Measurements from ENCODE around the gene GAS7.

Gene GAS7

GRCh38 chr17:9917801-9918200 is 280.6 kb downstream of the GAS7 start:
- Histone ChIP-seq H3K4me2 (ENCODE audit: low read length) (no peak overlapping the region), H2AK5ac (ENCODE audit: low read length) (no peak overlapping the region), H4K12ac (ENCODE audit: low read depth, low read length) (no peak overlapping the region), H2BK120ac (ENCODE audit: insufficient read depth, low read length, poor library complexity) (no peak overlapping the region), H3K18ac (ENCODE audit: low read length) (no peak overlapping the region), H3K9ac (ENCODE audit: low read length) (no peak overlapping the region), H3K27me3 (ENCODE audit: insufficient read depth, low read length) (no peaks in the 10 kb centered on the region), H3K14ac (ENCODE audit: low read length) (no peak overlapping the region), H3K4ac (ENCODE audit: low read depth, low read length) (no peak overlapping the region), H3K79me2 (ENCODE audit: control insufficient read depth, insufficient read depth, low read length, poor library complexity) (no peaks in the 10 kb centered on the region), H3K36me3 (ENCODE audit: control insufficient read depth in 1 of 2, insufficient read depth in 2 of 2, low read length in 2 of 2) (peaks cover 34 to 49% of the 10 kb centered on the region in 2 experiments), H2AFZ (ENCODE audit: insufficient read depth, low read length, poor library complexity) (no peak overlapping the region), H3K23ac (ENCODE audit: low read length) (no peak overlapping the region), H3K4me1 (ENCODE audit: control insufficient read depth in 1 of 2, insufficient read depth in 2 of 2, low read length in 2 of 2) (no peaks in the 10 kb centered on the region), H2BK5ac (ENCODE audit: low read depth, low read length, poor library complexity) (no peak overlapping the region), H2BK12ac (ENCODE audit: low read length) (no peak overlapping the region), H3K27ac (ENCODE audit: low read depth, low read length) (no peak overlapping the region), H4K8ac (ENCODE audit: low read depth, low read length) (no peak overlapping the region), H3K4me3 (ENCODE audit: low read depth, low read length) (no peak overlapping the region), H4K91ac (ENCODE audit: low read depth, low read length) (no peak overlapping the region), H3K9me3 (ENCODE audit: insufficient read depth, low read depth, low read length) (no peaks in the 10 kb centered on the region), H3K79me1 (ENCODE audit: low read length) (no peaks in the 10 kb centered on the region)
- no CpG with 5 or more reads among the region's 19 CpGs for WGBS (ENCODE audit: extremely low coverage, insufficient coverage, insufficient read length)
- DNase-seq: no peak

- no peak overlapping the region for H3K9ac ChIP-seq (ENCODE audit: low read length)
- H4K91ac ChIP-seq (ENCODE audit: low read depth, low read length): no peak overlapping the region
- H3K4ac ChIP-seq (ENCODE audit: low read depth, low read length): no peak overlapping the region
- no peak overlapping the region for H3K4me2 ChIP-seq (ENCODE audit: low read length)
- H2BK5ac ChIP-seq (ENCODE audit: low read depth, low read length, poor library complexity): no peak overlapping the region
- H2AFZ ChIP-seq (ENCODE audit: insufficient read depth, low read length, poor library complexity): no peak overlapping the region
- H3K4me1 ChIP-seq (ENCODE audit: control insufficient read depth in 1 of 2, insufficient read depth in 2 of 2, low read length in 2 of 2): no peaks in the 10 kb centered on the region
- no peak overlapping the region for H3K4me3 ChIP-seq (ENCODE audit: low read depth, low read length)
- no peak overlapping the region for H2AK5ac ChIP-seq (ENCODE audit: low read length)
- H3K27ac ChIP-seq (ENCODE audit: low read depth, low read length): no peak overlapping the region
- no peak overlapping the region for H2BK120ac ChIP-seq (ENCODE audit: insufficient read depth, low read length, poor library complexity)
- H3K23ac ChIP-seq (ENCODE audit: low read length): no peak overlapping the region
- DNase-seq: no peak
- no peak overlapping the region for H3K18ac ChIP-seq (ENCODE audit: low read length)
- H4K12ac ChIP-seq (ENCODE audit: low read depth, low read length): no peak overlapping the region
- no peaks in the 10 kb centered on the region for H3K9me3 ChIP-seq (ENCODE audit: insufficient read depth, low read depth, low read length)
- no peaks in the 10 kb centered on the region for H3K27me3 ChIP-seq (ENCODE audit: insufficient read depth, low read length)
- peaks cover 34 to 53% of the 10 kb centered on the region in 2 experiments for H3K36me3 ChIP-seq (ENCODE audit: control insufficient read depth in 1 of 2, insufficient read depth in 2 of 2, low read length in 2 of 2)
- no peak overlapping the region for H2BK12ac ChIP-seq (ENCODE audit: low read length)
- H3K79me1 ChIP-seq (ENCODE audit: low read length): no peaks in the 10 kb centered on the region
- H4K8ac ChIP-seq (ENCODE audit: low read depth, low read length): no peak overlapping the region
- H3K79me2 ChIP-seq (ENCODE audit: control insufficient read depth, insufficient read depth, low read length, poor library complexity): no peaks in the 10 kb centered on the region
- H3K14ac ChIP-seq (ENCODE audit: low read length): no peak overlapping the region
- no CpG with 5 or more reads among the region's 13 CpGs for WGBS (ENCODE audit: extremely low coverage, insufficient coverage, insufficient read length)
These were observed 281.3 kb downstream of the GAS7 start for GRCh38 chr17:9917131-9917530.

DNA sequence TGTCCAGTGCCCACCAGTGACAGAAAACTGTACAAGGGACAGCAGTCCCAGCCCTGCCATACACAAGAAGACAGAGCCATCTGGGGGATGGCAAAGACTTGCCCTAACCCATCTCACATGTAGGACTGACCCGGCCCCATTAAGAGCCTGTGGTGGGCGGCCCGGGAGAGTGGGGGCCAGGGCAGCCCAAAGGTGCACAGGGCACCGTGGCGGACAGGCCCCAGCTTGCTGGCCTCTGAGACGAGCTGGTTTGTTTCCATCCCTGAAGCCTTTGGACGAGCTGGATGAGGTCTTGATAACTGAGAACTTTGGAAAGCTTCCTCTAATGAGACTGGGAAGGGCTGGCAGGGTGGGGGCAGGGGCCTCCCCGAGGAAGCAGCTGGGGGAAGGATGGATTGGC is 282.3 kb downstream of the GAS7 start:
- H3K23ac ChIP-seq (ENCODE audit: low read length): no peak overlapping the region
- H3K4me3 ChIP-seq (ENCODE audit: low read depth, low read length): no peak overlapping the region
- H3K4ac ChIP-seq (ENCODE audit: low read depth, low read length): no peak overlapping the region
- H4K12ac ChIP-seq (ENCODE audit: low read depth, low read length): no peak overlapping the region
- H3K14ac ChIP-seq (ENCODE audit: low read length): no peak overlapping the region
- H3K27me3 ChIP-seq (ENCODE audit: insufficient read depth, low read length): no peaks in the 10 kb centered on the region
- no peak overlapping the region for H2AFZ ChIP-seq (ENCODE audit: insufficient read depth, low read length, poor library complexity)
- no peak overlapping the region for H2BK120ac ChIP-seq (ENCODE audit: insufficient read depth, low read length, poor library complexity)
- no CpG with 5 or more reads among the region's 8 CpGs for WGBS (ENCODE audit: extremely low coverage, insufficient coverage, insufficient read length)
- H2BK12ac ChIP-seq (ENCODE audit: low read length): no peak overlapping the region
- H3K18ac ChIP-seq (ENCODE audit: low read length): no peak overlapping the region
- no peak overlapping the region for H2AK5ac ChIP-seq (ENCODE audit: low read length)
- H3K4me1 ChIP-seq (ENCODE audit: control insufficient read depth in 1 of 2, insufficient read depth in 2 of 2, low read length in 2 of 2): no peaks in the 10 kb centered on the region
- H3K9ac ChIP-seq (ENCODE audit: low read length): no peak overlapping the region
- H3K79me2 ChIP-seq (ENCODE audit: control insufficient read depth, insufficient read depth, low read length, poor library complexity): no peaks in the 10 kb centered on the region
- no peak overlapping the region for H3K27ac ChIP-seq (ENCODE audit: low read depth, low read length)
- H4K8ac ChIP-seq (ENCODE audit: low read depth, low read length): no peak overlapping the region
- no peak overlapping the region for H3K4me2 ChIP-seq (ENCODE audit: low read length)
- H3K9me3 ChIP-seq (ENCODE audit: insufficient read depth, low read depth, low read length): no peaks in the 10 kb centered on the region
- no peak for DNase-seq
- peaks cover 34 to 55% of the 10 kb centered on the region in 2 experiments for H3K36me3 ChIP-seq (ENCODE audit: control insufficient read depth in 1 of 2, insufficient read depth in 2 of 2, low read length in 2 of 2)
- H4K91ac ChIP-seq (ENCODE audit: low read depth, low read length): no peak overlapping the region
- H3K79me1 ChIP-seq (ENCODE audit: low read length): no peaks in the 10 kb centered on the region
- no peak overlapping the region for H2BK5ac ChIP-seq (ENCODE audit: low read depth, low read length, poor library complexity)

GRCh38 chr17:9913476-9913875 is 284.9 kb downstream of the GAS7 start:
- no peak overlapping the region for H4K8ac ChIP-seq (ENCODE audit: low read depth, low read length)
- no peak overlapping the region for H4K91ac ChIP-seq (ENCODE audit: low read depth, low read length)
- peaks cover 28 to 42% of the 10 kb centered on the region in 2 experiments for H3K36me3 ChIP-seq (ENCODE audit: control insufficient read depth in 1 of 2, insufficient read depth in 2 of 2, low read length in 2 of 2)
- no peak overlapping the region for H4K12ac ChIP-seq (ENCODE audit: low read depth, low read length)
- H2AK5ac ChIP-seq (ENCODE audit: low read length): no peak overlapping the region
- no CpG with 5 or more reads among the region's 5 CpGs for WGBS (ENCODE audit: extremely low coverage, insufficient coverage, insufficient read length)
- no peak overlapping the region for H3K18ac ChIP-seq (ENCODE audit: low read length)
- no peak overlapping the region for H3K27ac ChIP-seq (ENCODE audit: low read depth, low read length)
- H3K23ac ChIP-seq (ENCODE audit: low read length): no peak overlapping the region
- H3K27me3 ChIP-seq (ENCODE audit: insufficient read depth, low read length): no peaks in the 10 kb centered on the region
- H3K4me2 ChIP-seq (ENCODE audit: low read length): no peak overlapping the region
- H3K79me1 ChIP-seq (ENCODE audit: low read length): no peaks in the 10 kb centered on the region
- no peak overlapping the region for H2BK120ac ChIP-seq (ENCODE audit: insufficient read depth, low read length, poor library complexity)
- H3K4ac ChIP-seq (ENCODE audit: low read depth, low read length): no peak overlapping the region
- H3K14ac ChIP-seq (ENCODE audit: low read length): no peak overlapping the region
- peaks cover 0 to 2% of the 10 kb centered on the region in 2 experiments for H3K4me1 ChIP-seq (ENCODE audit: control insufficient read depth in 1 of 2, insufficient read depth in 2 of 2, low read length in 2 of 2)
- no peak overlapping the region for H2BK12ac ChIP-seq (ENCODE audit: low read length)
- H3K9me3 ChIP-seq (ENCODE audit: insufficient read depth, low read depth, low read length): no peaks in the 10 kb centered on the region
- no peaks in the 10 kb centered on the region for H3K79me2 ChIP-seq (ENCODE audit: control insufficient read depth, insufficient read depth, low read length, poor library complexity)
- no peak overlapping the region for H2BK5ac ChIP-seq (ENCODE audit: low read depth, low read length, poor library complexity)
- DNase-seq: no peak
- no peak overlapping the region for H3K4me3 ChIP-seq (ENCODE audit: low read depth, low read length)
- no peak overlapping the region for H3K9ac ChIP-seq (ENCODE audit: low read length)
- H2AFZ ChIP-seq (ENCODE audit: insufficient read depth, low read length, poor library complexity): no peak overlapping the region

All from trophoblast cell (in vitro differentiated cells and primary cell).